HG03558 (cell line): ENCODE data around the gene ERCC2.

ENCODE experiments used
- ATAC-seq: cut with Tn5 transposase; IDR thresholded peaks from one replicate; pipeline ENCODE4 v1.9.1; 2021; ENCODE audit warnings: moderate number of reproducible peaks; ENCODE audit not compliant: unreplicated experiment; ENCODE audit errors: extremely low read depth

Gene ERCC2

DNA sequence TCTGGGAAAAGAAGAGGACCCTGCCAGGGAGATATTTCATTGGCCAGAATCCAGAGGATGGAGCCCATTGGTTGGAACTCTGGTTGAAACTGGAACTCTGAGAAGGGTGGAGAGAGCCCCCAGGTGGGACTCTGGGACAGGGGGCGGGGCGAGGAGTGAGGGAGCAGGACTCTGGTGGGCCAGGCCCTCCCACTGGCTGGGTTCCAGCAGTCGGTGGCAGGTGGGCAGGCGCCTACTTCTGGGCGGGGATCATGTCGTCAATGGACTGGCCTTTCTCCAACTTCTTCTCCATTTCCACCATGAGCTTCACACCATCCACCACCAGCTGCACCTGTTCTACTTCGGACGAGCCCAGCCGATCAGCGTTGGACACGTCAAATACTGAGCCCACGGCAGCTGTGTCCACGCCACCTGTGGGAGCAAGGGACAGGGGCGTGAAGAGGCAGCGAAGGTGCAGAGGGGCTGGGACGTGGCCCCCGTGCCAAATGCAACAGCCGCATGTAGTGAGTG lies 63.8 kb downstream of the ERCC2 start:
- ATAC-seq, result no peak

GRCh38 chr19:45306040-45306439 lies 64.3 kb downstream of the ERCC2 start:
- no peak for ATAC-seq

DNA sequence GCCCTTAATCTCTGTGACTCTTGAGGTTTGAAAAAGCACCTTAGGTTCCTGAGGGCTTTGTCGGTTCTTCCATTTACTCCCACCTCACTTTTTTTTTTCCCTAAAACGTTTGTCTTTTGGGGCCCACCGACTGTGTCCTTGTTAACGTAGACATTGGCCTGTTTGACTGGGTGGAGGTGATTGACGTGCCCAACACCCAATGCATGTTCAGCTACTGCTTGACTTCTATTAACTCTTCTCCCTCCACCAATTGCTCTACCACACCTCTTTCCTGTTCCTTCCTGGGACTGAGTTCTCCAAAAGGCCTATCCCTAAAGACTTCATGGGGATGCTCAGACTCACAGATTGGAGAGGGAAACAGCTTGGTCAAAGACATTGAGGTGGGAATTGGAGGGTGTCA lies 65.0 kb downstream of the ERCC2 start:
- no peak for ATAC-seq

GRCh38 chr19:45305007-45305406 lies 65.4 kb downstream of the ERCC2 start:
- ATAC-seq, result no peak

DNA sequence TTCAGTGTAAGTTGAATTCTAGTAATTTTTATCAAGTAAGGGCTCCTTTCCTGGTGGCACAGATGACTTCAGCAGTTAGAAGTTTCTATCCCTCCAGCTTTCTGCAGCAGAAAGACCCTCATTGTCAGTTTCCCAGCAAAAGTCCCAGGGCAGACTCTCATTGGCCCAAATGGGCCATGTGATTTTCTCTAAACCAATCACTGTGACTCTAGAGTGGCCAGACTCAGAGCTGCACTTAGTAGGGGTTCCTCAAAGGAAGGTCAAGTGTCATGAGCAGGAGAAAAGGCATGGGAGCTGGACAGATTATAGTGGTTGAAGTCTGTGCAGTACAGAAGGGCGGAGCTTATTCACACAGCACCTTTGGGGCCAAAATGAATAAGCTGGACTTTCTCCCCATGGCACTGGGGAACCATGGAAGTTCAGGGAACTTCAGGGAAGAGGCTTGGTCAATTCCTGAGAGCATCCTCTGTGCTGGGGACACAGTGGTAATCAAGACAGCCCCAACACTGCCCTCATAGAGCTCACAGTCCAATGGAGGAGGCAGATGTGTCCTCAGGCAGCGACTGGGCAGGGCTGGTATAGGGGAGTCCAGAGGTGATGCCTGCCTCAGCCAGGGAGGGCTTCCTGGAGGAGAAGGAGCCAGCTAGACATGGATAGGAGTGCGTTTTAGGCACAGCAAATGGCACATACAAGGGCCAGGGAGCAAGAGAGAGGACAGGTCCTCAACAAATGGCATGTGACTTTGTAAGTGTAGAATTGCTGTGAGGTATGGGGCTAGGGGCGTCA lies 66.0 kb downstream of the ERCC2 start:
- ATAC-seq, result no peak

- ATAC-seq, result no peak
These were observed 66.9 kb downstream of the ERCC2 start for GRCh38 chr19:45303269-45304060.

DNA sequence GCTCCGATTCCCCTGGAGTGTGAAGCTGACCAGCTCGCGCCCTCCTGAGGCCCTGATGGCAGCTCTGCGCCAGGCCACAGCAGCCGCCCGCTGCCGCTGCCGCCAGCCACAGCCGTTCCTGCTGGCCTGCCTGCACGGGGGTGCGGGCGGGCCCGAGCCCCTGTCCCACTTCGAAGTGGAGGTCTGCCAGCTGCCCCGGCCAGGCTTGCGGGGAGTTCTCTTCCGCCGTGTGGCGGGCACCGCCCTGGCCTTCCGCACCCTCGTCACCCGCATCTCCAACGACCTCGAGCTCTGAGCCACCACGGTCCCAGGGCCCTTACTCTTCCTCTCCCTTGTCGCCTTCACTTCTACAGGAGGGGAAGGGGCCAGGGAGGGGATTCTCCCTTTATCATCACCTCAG lies 68.0 kb downstream of the ERCC2 start:
- no peak for ATAC-seq
